ENCODE measurements around the gene ZNF594. TPM values are rescaled to one million over a fixed set of nuclear protein-coding genes. Genes with fewer than 3 reads are reported as not detected.
"Not testable (repeated sequence)": the region's sequence is repeated elsewhere in the genome, so short reads cannot be mapped to it uniquely, and the experiment has no call there.

ZNF594 gene
- total RNA-seq, 1 donor from 2014 or later, result 26.9 TPM

- DNase-seq (ENCODE audit: low spot score in 2 of 2) (no peak), FAIRE-seq (no peak)
Observed at GRCh38 chr17:5203178-5203907, 11.7 kb upstream of the ZNF594 start.

GRCh38 chr17:5201011-5201410 is 9.3 kb upstream of the ZNF594 start:
- FAIRE-seq (no peak), DNase-seq (ENCODE audit: low spot score in 2 of 2) (no peak)

- FAIRE-seq, result no peak
- no peak for DNase-seq (ENCODE audit: low spot score in 2 of 2)
Observed at GRCh38 chr17:5200360-5200759, 8.7 kb upstream of the ZNF594 start.

- DNase-seq (ENCODE audit: low spot score in 2 of 2), result no peak
- FAIRE-seq, result no peak
Observed at GRCh38 chr17:5198472-5198871, 6.8 kb upstream of the ZNF594 start.

GRCh38 chr17:5194346-5194745 is 2.7 kb upstream of the ZNF594 start:
- DNase-seq (ENCODE audit: low spot score in 2 of 2) (no peak), FAIRE-seq (no peak)

GRCh38 chr17:5184288-5184687 is 7.4 kb downstream of the ZNF594 start:
- DNase-seq (ENCODE audit: low spot score in 2 of 2), result no peak
- no peak for FAIRE-seq

GRCh38 chr17:5183410-5183793 is 8.3 kb downstream of the ZNF594 start:
- DNase-seq (ENCODE audit: low spot score in 2 of 2) (no peak), FAIRE-seq (no peak)

- FAIRE-seq (no peak), DNase-seq (ENCODE audit: low spot score in 2 of 2) (no peak)
Observed at GRCh38 chr17:5182597-5183409, 8.9 kb downstream of the ZNF594 start.

- DNase-seq (ENCODE audit: low spot score in 2 of 2) (no peak), FAIRE-seq (no peak)
Observed at GRCh38 chr17:5181509-5182305, 10.0 kb downstream of the ZNF594 start.

- FAIRE-seq (no peak), DNase-seq (ENCODE audit: low spot score in 2 of 2) (no peak)
Observed at GRCh38 chr17:5179003-5179402, 12.7 kb downstream of the ZNF594 start.

- not testable (repeated sequence) for DNase-seq (ENCODE audit: low spot score in 2 of 2); FAIRE-seq
Observed at GRCh38 chr17:5175027-5175426, 16.6 kb downstream of the ZNF594 start.

GRCh38 chr17:5165791-5166564 is 25.7 kb downstream of the ZNF594 start:
- not testable (repeated sequence) for FAIRE-seq; DNase-seq (ENCODE audit: low spot score in 2 of 2)

- FAIRE-seq, result no peak
- no peak for DNase-seq (ENCODE audit: low spot score in 2 of 2)
Observed at GRCh38 chr17:5164436-5164835, 27.2 kb downstream of the ZNF594 start.

GRCh38 chr17:5161793-5162192 is 29.9 kb downstream of the ZNF594 start:
- FAIRE-seq; DNase-seq (ENCODE audit: low spot score in 2 of 2): not testable (repeated sequence)

GRCh38 chr17:5160702-5161101 is 31.0 kb downstream of the ZNF594 start:
- not testable (repeated sequence) for FAIRE-seq; DNase-seq (ENCODE audit: low spot score in 2 of 2)

GRCh38 chr17:5146122-5146521 is 45.5 kb downstream of the ZNF594 start:
- not testable (repeated sequence) for DNase-seq (ENCODE audit: low spot score in 2 of 2); FAIRE-seq

GRCh38 chr17:5142877-5143276 is 48.8 kb downstream of the ZNF594 start:
- not testable (repeated sequence) for FAIRE-seq; DNase-seq (ENCODE audit: low spot score in 2 of 2)

- FAIRE-seq (no peak), DNase-seq (ENCODE audit: low spot score in 2 of 2) (no peak)
Observed at GRCh38 chr17:5139458-5139732, 52.3 kb downstream of the ZNF594 start.

- FAIRE-seq, result no peak
- no peak for DNase-seq (ENCODE audit: low spot score in 2 of 2)
Observed at GRCh38 chr17:5138616-5139457, 52.8 kb downstream of the ZNF594 start.

Data from frontal cortex (tissue), 4 donors.